Effector CD8-positive, alpha-beta T cell (primary cell): ENCODE data around the gene RNF144A.

Source experiments
- DNase-seq: peaks from one replicate; lab custom pipeline; 2025; lab: John Stamatoyannopoulos, UW

Gene RNF144A

DNA sequence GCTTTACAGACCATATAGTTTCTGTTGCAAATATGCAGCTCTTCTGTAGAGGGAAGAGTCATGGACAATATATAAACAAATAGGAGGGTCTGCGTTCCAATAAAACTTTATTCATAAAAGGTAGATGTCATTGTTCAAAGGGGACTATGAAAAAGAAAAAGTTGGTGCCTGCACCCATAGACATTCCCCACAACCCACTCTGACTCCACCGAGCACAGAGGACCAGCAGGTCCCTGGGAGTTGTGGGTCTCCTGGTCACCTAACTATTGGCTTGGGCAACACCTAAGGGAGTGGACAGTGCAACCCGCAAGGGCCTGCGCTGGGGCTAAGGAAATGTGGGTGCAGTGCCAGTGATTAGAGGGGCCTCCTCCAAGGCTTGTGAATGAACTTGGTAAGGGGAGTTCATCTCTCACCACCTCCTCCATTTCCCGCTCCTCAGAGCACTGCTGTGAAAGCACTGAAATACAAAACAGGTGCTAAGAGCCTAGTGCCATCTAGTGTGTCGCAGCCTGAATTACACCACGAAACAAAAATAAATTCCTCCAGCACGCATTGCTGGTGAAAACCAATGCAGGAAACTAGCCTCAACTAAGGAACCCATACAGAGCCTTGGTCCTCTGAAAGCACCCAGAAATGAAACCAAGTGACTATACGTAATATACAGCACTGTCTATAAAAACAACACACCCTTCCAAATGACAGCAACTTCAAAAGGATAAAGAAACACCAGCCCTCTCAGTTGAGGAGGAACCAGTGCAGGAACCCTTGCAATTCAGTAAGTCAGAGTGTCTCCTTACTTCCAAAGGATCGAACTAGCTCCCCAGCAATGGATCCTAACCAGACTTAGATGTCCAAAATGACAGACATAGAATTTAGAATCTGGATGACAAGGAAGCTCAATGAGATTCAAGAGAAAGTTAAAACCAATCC lies 166.6 kb downstream of the RNF144A start:
- DNase-seq = no peak

- DNase-seq = no peak
Observed at GRCh38 chr2:7084601-7085000, 167.4 kb downstream of the RNF144A start.

GRCh38 chr2:7089284-7089683 lies 172.1 kb downstream of the RNF144A start:
- DNase-seq = no peak

DNA sequence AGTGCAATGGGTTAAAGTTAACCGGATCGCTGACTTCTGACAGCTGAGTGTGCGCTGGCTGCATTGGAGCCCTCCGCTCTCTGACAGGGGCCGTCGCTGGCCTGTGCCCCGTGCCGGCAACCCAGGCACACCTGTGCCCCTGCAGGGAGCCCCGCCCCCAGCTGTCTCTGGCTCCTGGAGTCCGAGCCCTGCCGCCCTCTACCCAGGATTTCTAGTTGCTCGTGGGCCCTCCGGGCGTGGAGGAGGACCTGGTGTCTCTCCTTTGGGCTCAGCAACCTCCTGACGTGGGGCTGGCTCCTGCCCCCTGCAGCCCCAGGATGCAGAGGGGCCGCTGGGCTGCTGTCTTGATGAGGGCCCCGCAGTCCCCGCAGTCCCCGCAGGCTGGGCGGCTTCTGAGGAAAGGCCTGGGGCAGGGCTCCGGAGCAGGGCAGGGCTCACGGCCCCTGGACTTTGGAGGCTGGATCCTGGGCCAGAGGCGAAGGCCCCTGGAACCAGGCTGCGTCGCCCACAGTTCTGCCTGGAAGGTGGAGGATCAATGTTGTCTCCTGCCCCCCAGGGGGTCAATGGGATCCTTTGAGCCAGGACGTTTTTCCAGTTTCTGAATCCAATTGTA lies 172.8 kb downstream of the RNF144A start:
- DNase-seq = no peak

GRCh38 chr2:7093376-7093775 lies 176.2 kb downstream of the RNF144A start:
- no peak for DNase-seq
